Natural killer cell (primary cell): ENCODE measurements around the gene VPS52. TPM values are rescaled to one million over a fixed set of nuclear protein-coding genes. Genes with fewer than 3 reads are reported as not detected.

ENCODE experiments used
- ATAC-seq, 3 donors: fragments of 150-1000 bp in 2 of 3; fragments of 200-7000 bp in 1 of 3; cut with Tn5 transposase; 1 replicate in 1 of 3; 2 replicates in 2 of 3; pipeline ENCODE4 v1.10.0; 2021; ENCODE audit warnings: mild to moderate bottlenecking in 2 of 3, moderate library complexity in 2 of 3
- DNase-seq, 2 donors: peaks; one replicate each; pipeline versions ENCODE4 v3.0.0 to v3.0.0-alpha.2; 2013 to 2021; ENCODE audit warnings: mixed read lengths in 1 of 2
- H3K27ac ChIP-seq: one replicate; pipeline ENCODE4 v1.5.1; 2013; ENCODE audit warnings: mild to moderate bottlenecking, low read length
- H3K27me3 ChIP-seq: one replicate; pipeline ENCODE4 v1.6.1; 2013; ENCODE audit warnings: low read length; ENCODE audit not compliant: control insufficient read depth, insufficient read depth
- H3K36me3 ChIP-seq: one replicate; pipeline ENCODE4 v1.6.1; 2013; ENCODE audit warnings: low read length; ENCODE audit not compliant: control insufficient read depth, insufficient read depth
- H3K4me1 ChIP-seq: one replicate; pipeline ENCODE4 v1.6.1; 2013; ENCODE audit warnings: low read length; ENCODE audit not compliant: control insufficient read depth, insufficient read depth
- H3K4me3 ChIP-seq: one replicate; pipeline ENCODE4 v1.5.1; 2013; ENCODE audit warnings: low read length
- H3K9me3 ChIP-seq: one replicate; pipeline ENCODE4 v1.6.1; 2013; ENCODE audit warnings: low read length; ENCODE audit not compliant: control insufficient read depth, insufficient read depth
- H3K27ac Mint-ChIP-seq, 2 donors: one replicate each; pipeline ENCODE4 v1.8.0; 2022; ENCODE audit warnings: mild to moderate bottlenecking in 2 of 2, mixed read lengths in 2 of 2, moderate library complexity in 1 of 2
- H3K27me3 Mint-ChIP-seq, 2 donors: one replicate each; pipeline ENCODE4 v1.8.0; 2022; ENCODE audit warnings: low read depth in 2 of 2, mixed read lengths in 2 of 2
- H3K36me3 Mint-ChIP-seq: one replicate; pipeline ENCODE4 v1.8.0; 2022; ENCODE audit warnings: mixed read lengths
- H3K4me1 Mint-ChIP-seq, 2 donors: one replicate each; pipeline ENCODE4 v1.8.0; 2022; ENCODE audit warnings: mixed read lengths in 2 of 2
- H3K4me3 Mint-ChIP-seq: one replicate; pipeline ENCODE4 v1.8.0; 2022; ENCODE audit warnings: mild to moderate bottlenecking, moderate library complexity, mixed read lengths
- H3K9me3 Mint-ChIP-seq, 2 donors: one replicate each; pipeline ENCODE4 v1.8.0; 2022; ENCODE audit warnings: mixed read lengths in 2 of 2
- WGBS: methylation state at CpG from one replicate; pipeline ENCODE4 v1.1.7; 2013; ENCODE audit warnings: missing lambda C conversion rate; ENCODE audit not compliant: insufficient coverage; 5-methylcytosine and 5-hydroxymethylcytosine counted together
- intact Hi-C: fragments of 100-400 bp; cut with micrococcal nuclease; formaldehyde crosslinking; loops from one replicate; pipeline ENCODE4 v1.14.2; 2022
- total RNA-seq, 4 donors: library from RNA; stranded (reverse); fragments of 120-200 nt in 1 of 4; gene quantifications; one replicate each; pipeline versions ENCODE4 v1.2.3 to v1.2.4, GENCODE V29; 2013 to 2022
- TF ChIP-seq, protein P1 (sequence below): fragments of 200-600 bp; IDR thresholded peaks from one replicate; pipeline ENCODE4 v1.8.0; 2022; ENCODE audit warnings: antibody characterized with exemption

The VPS52 gene
- total RNA-seq, 3 donors from 2014 or later (not counting 1 experiment from before 2014, with no cell fraction given) = 98.0 to 112 (median 99.4) TPM

- Histone ChIP-seq H3K4me1 (peaks cover 28% of the 10 kb centered on the region), H3K27me3 (no peaks in the 10 kb centered on the region), H3K9me3 (no peaks in the 10 kb centered on the region), H3K27ac (peak overlapping the region; percentile 94), H3K4me3 (peak overlapping the region; percentile 45), H3K36me3 (peaks cover 7% of the 10 kb centered on the region)
- Mint-ChIP-seq H3K27ac (peak overlapping the region; percentile 95 to 97), H3K4me3 (peak overlapping the region; percentile 90), H3K36me3 (no peaks in the 10 kb centered on the region), H3K9me3 (no peaks in the 10 kb centered on the region), H3K27me3 (peaks cover 0 to 5% of the 10 kb centered on the region in 2 donors), H3K4me1 (peaks cover 22 to 37% of the 10 kb centered on the region in 2 donors)
- TF ChIP-seq, protein P1, sequence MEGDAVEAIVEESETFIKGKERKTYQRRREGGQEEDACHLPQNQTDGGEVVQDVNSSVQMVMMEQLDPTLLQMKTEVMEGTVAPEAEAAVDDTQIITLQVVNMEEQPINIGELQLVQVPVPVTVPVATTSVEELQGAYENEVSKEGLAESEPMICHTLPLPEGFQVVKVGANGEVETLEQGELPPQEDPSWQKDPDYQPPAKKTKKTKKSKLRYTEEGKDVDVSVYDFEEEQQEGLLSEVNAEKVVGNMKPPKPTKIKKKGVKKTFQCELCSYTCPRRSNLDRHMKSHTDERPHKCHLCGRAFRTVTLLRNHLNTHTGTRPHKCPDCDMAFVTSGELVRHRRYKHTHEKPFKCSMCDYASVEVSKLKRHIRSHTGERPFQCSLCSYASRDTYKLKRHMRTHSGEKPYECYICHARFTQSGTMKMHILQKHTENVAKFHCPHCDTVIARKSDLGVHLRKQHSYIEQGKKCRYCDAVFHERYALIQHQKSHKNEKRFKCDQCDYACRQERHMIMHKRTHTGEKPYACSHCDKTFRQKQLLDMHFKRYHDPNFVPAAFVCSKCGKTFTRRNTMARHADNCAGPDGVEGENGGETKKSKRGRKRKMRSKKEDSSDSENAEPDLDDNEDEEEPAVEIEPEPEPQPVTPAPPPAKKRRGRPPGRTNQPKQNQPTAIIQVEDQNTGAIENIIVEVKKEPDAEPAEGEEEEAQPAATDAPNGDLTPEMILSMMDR = peak; percentile 94
- ATAC-seq (peak; percentile 38 to 63 (median 47)), DNase-seq (peak; percentile 89 to 95)
- intact Hi-C loops = loop anchor here (1.0 kb wide), 3 partner anchors 87 to 234 kb away; no protein-coding TSS in a partner anchor
- WGBS = 2% methylated on average over 27 of the region's 28 CpGs
Observed at GRCh38 chr6:33247977-33248642, 23.6 kb downstream of the VPS52 start.

DNA sequence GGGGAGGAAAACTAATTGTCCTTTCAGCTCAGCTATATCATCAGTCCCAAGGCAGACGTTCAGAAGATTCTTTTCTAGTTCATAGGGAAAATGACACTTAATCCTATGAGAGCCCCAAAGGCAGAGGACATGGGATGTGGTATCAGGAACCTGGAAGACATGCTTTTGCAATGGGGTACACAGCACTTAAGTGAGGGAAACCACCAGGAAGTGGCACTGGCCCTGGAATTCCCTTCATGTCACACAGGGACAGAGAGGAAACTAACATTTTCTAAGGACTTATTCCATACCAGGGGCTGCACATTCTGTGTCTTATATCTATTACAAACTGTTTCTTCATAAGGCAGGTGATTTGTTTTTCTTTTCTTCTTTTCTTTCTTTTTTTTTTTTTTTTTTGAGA is 28.2 kb downstream of the VPS52 start:
- Histone ChIP-seq H3K4me3 (no peak overlapping the region), H3K36me3 (no peaks in the 10 kb centered on the region), H3K4me1 (peaks cover 8% of the 10 kb centered on the region), H3K9me3 (no peaks in the 10 kb centered on the region), H3K27me3 (no peaks in the 10 kb centered on the region), H3K27ac (no peak overlapping the region)
- peaks cover 20 to 28% of the 10 kb centered on the region in 2 donors for H3K27me3 Mint-ChIP-seq
- TF ChIP-seq, protein P1 = no peak
- DNase-seq (no peak), ATAC-seq (no peak)
- 38% methylated on average over 1 of the region's 1 CpG for WGBS
- intact Hi-C loops = no loop called here
- H3K9me3 Mint-ChIP-seq = no peaks in the 10 kb centered on the region
- H3K27ac Mint-ChIP-seq = no peak overlapping the region
- H3K36me3 Mint-ChIP-seq = no peaks in the 10 kb centered on the region
- H3K4me3 Mint-ChIP-seq = no peak overlapping the region
- peaks cover 2 to 8% of the 10 kb centered on the region in 2 donors for H3K4me1 Mint-ChIP-seq

- TF ChIP-seq, protein P1 = no peak
- no peaks in the 10 kb centered on the region for H3K36me3 ChIP-seq
- Mint-ChIP-seq H3K9me3 (no peaks in the 10 kb centered on the region), H3K4me1 (no peaks in the 10 kb centered on the region), H3K27ac (no peak overlapping the region), H3K36me3 (no peaks in the 10 kb centered on the region), H3K27me3 (peaks cover 20 to 28% of the 10 kb centered on the region in 2 donors), H3K4me3 (no peak overlapping the region)
- no peaks in the 10 kb centered on the region for H3K4me1 ChIP-seq
- H3K4me3 ChIP-seq = no peak overlapping the region
- no CpG with 5 or more reads among the region's 3 CpGs for whole genome bisulfite sequencing
- DNase-seq (peak in 1 of 2 donors; percentile 19), ATAC-seq (no peak)
- no peaks in the 10 kb centered on the region for H3K27me3 ChIP-seq
- no peaks in the 10 kb centered on the region for H3K9me3 ChIP-seq
- H3K27ac ChIP-seq = no peak overlapping the region
- intact Hi-C loops = no loop called here
Observed at GRCh38 chr6:33241968-33242367, 29.7 kb downstream of the VPS52 start.
